Activated CD4-positive, alpha-beta T cell treated with anti-CD3 and anti-CD28 coated beads, Interleukin-2, amount 50 U/mL, for 16 hours (primary cell): ENCODE results near the gene U2SURP.

Experiments used
- DNase-seq: peaks from one replicate; pipeline ENCODE4 v3.0.0-alpha.2; 2020

The U2SURP gene

GRCh38 chr3:143001369-143002082, at the start of gene U2SURP:
TSS of gene U2SURP (plus strand) at chr3:143001570. CDS start at chr3:143001629, 59 bp downstream.
- DNase-seq = peak; percentile 97

- DNase-seq = no peak
Observed at GRCh38 chr3:142951794-142952193, 49.6 kb upstream of the U2SURP start.

GRCh38 chr3:142952272-142953193, 48.8 kb upstream of the U2SURP start:
- no peak for DNase-seq

DNA sequence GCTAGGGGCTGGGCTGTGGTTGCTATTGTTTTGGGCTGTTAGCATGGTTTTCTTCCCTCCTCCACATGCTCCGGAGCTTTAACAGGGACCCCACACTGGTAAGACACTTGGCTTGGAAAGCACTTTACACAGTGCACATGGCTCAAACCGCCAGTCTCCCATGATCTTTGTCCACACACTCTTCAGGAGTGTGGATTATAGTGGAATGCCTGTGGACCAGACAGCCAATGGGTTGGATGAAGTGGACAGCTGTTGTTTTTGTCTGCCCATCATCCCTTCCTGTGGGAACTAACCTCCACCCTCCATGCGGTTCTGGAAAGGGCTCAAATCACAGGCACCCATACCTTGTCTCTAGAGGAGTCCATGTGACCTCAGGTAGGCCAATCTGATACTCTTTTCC, 47.9 kb upstream of the U2SURP start:
- no peak for DNase-seq

DNA sequence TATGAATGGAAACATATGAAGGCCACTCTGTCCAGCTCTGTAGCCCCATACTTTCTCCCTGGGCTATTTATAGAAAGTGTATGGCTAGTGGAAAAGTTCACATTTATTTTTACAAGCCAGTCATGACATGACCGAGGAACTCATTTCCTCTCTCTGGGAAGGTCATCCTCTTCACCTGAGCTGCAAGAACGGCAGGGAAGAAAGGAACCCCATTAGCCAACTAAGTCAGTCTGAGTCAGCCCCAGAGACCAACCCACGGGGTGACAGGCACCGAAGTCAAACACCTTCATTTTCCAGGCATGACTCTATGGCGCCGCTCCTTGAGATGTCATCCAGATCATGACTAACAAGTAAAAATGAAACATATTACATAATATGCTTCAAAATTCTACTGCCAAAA, 42.7 kb upstream of the U2SURP start:
- peak; percentile 47 for DNase-seq

DNA sequence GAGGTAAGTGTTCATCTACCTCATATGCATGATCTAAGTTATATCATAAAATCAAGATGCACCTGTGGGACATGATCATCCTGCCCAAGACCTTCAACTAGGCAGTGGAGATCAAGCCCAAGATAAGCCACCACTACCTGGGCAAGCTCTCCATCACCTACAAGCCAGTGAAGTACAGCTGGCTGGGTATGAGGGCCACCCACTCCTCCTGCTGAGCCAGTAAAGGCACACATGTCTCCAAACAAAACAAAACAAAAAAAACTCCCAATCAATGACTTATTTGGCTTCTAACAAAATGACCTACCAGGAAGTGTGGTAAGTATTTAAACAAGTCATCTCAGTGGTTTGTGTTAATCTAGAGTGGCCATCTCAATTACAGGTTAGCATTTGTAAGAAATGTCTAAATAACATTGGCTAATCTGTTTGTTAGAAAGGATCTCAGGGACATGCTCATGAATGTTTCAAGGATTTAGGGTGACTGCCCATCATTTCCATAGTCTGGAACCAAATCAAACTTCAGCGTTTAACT, 41.0 kb upstream of the U2SURP start:
- no peak for DNase-seq

DNA sequence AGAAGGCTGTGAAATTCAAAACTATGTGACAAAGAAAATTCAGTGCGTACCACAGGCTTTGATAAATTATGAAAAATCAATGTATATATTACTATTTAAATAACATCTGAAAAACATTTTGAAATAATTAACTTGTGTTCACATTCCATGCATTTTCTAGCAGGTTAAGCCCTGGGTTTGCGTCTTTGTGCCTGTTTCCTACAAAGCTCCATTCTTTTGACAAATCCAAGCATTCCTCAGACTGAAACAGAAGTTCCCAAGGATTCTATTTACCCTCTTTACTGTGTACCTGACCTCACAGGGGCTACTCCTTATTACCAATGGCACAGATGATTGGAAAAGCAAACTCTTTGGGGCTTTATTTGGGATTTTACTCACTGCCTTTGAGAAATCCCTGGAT, 39.8 kb upstream of the U2SURP start:
- no peak for DNase-seq

- no peak for DNase-seq
Observed at GRCh38 chr3:142962175-142962519, 39.2 kb upstream of the U2SURP start.

DNA sequence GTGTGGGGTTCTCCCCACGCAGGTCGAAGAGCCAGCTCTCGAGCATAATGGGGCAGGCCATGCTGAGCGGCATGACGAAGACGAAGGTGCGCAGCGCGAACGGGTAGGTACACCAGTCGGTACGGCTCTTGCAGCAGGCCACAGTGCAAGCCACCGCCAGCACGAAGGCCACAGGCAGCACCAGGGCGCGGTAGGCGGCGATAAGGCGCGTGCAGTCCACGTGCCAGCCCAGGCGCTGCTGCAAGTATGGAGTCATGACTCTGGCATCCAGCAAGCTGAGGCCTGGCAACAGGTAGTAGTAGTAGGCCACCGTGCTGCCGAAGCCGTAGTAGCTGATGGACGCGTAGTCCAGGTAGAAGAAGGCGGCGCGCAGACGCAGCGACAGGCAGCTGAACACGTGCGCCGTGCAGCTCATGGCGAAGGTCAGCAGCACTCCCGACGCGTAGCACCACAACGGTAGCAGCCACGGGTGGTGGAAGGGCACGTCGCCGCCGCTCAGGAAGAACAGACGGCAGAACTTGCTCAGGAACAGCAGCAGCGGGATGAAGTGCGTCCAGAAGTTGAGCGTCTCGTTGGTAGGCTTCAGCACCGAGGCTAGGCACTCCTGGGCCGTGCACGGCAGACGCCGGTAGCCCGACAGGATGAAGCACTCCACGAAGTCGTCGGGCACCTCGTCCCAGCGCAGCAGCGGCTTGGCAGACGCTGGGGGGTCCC, 38.7 kb upstream of the U2SURP start:
- no peak for DNase-seq

DNA sequence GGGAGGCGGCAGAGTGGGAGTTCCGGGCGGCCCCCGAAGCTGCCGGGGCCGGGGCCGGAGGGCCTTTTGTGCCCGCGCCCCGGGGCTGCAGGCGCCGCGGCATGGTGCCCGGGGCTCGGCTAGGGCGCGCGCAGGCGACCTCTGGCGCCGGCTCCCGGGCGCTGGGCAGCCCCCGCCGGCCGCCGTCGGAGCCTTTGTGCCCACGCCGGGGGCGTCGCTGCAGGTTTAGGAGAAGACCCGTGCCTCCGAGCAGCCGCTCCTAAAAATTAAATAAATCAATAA, 38.2 kb upstream of the U2SURP start:
- DNase-seq = no peak

DNA sequence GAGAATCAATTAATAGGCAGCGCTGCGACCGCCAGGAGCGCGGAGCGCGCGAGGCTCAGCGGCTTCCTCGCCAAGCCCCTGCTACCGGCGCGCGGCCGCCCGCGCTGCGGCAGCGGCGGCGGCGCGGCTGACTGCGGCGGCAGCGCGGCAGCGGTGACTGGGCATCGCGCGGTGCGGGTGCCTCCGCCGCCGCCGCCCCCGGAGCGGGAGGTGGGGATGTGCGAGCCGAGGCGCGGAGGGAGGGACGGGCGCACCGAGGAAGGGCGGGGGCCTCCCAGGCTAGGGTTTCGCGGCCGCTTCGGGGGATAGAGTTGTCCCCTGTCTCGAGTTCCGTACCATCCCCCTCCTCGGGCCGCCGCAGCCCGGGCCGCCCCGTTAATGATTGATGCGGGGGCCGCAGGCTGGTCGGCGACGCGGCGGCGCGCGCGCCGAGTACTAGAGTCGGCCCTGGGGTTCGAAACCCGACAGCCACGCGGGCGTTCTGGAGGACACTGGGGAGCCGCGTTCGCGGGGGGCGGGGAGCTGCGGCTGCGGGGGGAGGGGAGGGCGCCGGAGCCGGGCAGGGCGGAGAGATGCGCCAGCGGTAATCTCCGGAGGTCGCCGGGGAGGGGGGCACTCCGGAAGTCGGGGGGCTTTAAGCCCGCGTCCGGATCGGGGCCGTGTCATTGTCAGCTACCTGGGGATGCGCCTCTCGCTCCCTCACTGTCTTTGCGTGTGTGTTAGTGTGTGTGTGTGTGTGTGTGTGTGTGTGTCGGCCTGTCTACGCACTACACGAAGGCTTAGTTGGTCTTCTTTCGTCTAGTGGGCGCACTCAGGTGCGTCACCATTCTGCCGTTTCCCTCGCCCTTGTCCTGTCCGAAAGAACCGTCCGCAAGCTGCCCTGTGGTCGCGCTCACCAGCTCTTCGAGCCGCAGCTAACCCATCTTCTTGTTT, 37.6 kb upstream of the U2SURP start, which contains the start of gene PAQR9:
Gene PAQR9, minus strand, starts transcription at position 159 of the 933 bp plus-strand sequence. CDS start 338 bp downstream, outside the sequence.
- no peak for DNase-seq

- DNase-seq = no peak
Observed at GRCh38 chr3:142965581-142965980, 35.8 kb upstream of the U2SURP start.

DNA sequence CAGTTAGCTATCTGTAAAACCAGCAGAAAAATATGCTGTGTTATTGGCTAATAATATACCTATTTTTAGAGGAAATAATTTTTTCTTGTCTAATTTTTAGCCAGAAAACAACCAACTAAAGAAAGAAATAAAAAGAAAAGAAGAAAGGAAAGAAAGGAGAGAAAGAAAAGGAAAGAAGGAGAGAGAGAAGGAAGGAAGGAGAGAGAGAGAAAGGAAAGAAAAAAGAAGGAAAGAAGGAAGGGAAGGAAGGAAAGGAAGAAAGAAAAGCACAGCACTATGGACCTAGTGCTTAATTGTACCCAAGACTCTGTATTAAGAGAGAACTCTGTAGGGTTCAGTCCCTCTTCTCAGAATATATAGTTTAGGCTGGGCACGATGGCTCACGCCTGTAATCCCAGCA, 34.6 kb upstream of the U2SURP start:
- DNase-seq = no peak

GRCh38 chr3:142968319-142969025, 32.9 kb upstream of the U2SURP start:
- no peak for DNase-seq

GRCh38 chr3:142971431-142971830, 29.9 kb upstream of the U2SURP start:
- no peak for DNase-seq

GRCh38 chr3:142972092-142972753, 29.1 kb upstream of the U2SURP start:
- DNase-seq = no peak

DNA sequence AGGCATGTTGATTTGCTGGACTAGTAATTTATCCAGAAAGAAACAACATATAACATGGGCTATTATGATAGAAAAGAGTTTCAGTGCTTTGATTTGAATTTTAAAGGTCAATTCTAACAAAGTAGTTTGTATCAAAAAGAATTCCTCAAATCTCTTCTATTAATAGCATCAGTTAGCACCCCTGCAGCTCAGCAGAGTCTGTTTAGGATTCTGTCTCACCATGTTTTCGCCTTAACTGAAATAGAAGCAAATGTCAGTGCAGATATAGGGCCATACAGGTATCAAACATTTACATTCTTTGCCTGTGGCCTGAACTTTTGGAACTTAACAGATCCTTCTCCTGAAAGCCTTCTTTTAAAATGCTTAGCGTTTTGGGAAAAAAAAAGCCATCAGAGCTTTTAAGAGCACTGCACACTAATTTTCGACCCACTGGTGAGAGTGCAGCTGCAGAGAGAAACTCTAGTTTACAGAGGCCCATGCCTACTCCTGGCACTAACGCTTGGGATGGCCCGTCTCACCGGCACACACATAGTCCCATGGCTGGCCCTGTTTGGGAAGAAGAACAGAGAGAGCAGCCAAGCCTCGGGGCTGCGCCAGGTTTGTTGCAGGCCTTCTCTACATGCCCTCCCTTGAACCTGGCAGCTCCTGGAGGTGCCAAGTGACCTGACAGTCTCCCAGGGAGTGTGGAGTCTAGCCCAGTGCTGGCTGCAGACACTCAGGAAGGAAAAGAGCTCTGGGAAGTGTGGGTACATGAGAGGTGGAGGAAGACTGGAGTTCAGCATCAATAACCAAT, 28.0 kb upstream of the U2SURP start:
- DNase-seq = no peak

DNA sequence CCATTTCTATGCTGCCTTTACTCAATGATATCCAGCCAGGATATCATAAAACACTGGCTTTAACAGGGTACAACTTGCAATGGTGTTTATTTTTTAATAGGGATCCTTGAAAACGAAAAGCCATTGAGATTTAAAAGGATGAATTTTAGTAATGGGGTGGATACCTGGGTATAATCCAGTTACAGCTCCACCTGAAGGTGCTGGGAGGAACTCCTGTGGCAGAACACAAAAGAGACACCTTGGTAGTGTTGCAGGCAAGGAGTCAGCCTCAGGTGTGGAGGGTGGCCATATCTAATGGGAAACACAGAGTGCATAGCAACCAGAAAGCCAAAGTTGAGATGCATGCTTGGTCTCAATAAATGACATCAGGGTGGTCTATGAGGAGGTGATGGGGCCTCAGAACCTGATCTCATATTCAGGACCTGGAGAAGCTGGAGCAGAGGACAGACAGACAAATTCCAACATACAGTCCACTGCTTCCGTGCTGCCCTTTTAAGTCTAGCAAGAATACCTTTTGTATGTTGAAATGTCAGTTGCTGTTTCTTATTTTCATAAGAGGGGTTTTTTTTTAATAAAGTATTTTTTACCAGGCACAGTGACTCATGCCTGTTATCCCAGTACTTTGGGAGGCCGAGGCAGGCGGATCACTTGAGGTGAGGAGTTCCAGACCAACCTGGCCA, 25.9 kb upstream of the U2SURP start:
- DNase-seq = no peak

GRCh38 chr3:142976621-142977398, 24.6 kb upstream of the U2SURP start:
- DNase-seq = no peak
